GM18873 (cell line): ENCODE data around the gene ASPSCR1.
A peak's percentile ranks its signal among the peaks of the same experiment; 100 is the strongest.
"Not testable (repeated sequence)": the region's sequence is repeated elsewhere in the genome, so short reads cannot be mapped to it uniquely, and the experiment has no call there.

Experiments used
- ATAC-seq: cut with Tn5 transposase; IDR thresholded peaks from one replicate; pipeline ENCODE4 v1.9.1; 2021; ENCODE audit warnings: mild to moderate bottlenecking, moderate library complexity, moderate number of reproducible peaks; ENCODE audit not compliant: unreplicated experiment, low FRiP score

ASPSCR1 gene

GRCh38 chr17:82035488-82035887 is 58.1 kb downstream of the ASPSCR1 start:
- no peak for ATAC-seq

GRCh38 chr17:82035956-82036633 is 58.7 kb downstream of the ASPSCR1 start:
- no peak for ATAC-seq

GRCh38 chr17:82036634-82037091 is 59.2 kb downstream of the ASPSCR1 start:
- ATAC-seq = no peak

GRCh38 chr17:82037092-82037888 is 59.9 kb downstream of the ASPSCR1 start, which contains the start of gene DCXR:
Gene DCXR, minus strand, starts transcription at chr17:82037697. Its CDS starts 15 bp downstream, at chr17:82037682.
- ATAC-seq = peak; percentile 82

- no peak for ATAC-seq
Observed at GRCh38 chr17:82037889-82038195, 60.4 kb downstream of the ASPSCR1 start.

GRCh38 chr17:82038796-82039409 is 61.5 kb downstream of the ASPSCR1 start:
- not testable (repeated sequence) for ATAC-seq

- no peak for ATAC-seq
Observed at GRCh38 chr17:82039695-82040299, 62.4 kb downstream of the ASPSCR1 start.

GRCh38 chr17:82041144-82041814 is 63.9 kb downstream of the ASPSCR1 start:
- ATAC-seq = no peak

- no peak for ATAC-seq
Observed at GRCh38 chr17:82042649-82043048, 65.2 kb downstream of the ASPSCR1 start.

- ATAC-seq = no peak
Observed at GRCh38 chr17:82043507-82043906, 66.1 kb downstream of the ASPSCR1 start.

GRCh38 chr17:82045936-82046484 is 68.6 kb downstream of the ASPSCR1 start:
- ATAC-seq = no peak

- no peak for ATAC-seq
Observed at GRCh38 chr17:82046903-82047302, 69.5 kb downstream of the ASPSCR1 start.

- ATAC-seq = no peak
Observed at GRCh38 chr17:82047379-82047778, 70.0 kb downstream of the ASPSCR1 start.

GRCh38 chr17:82047914-82048570 is 70.6 kb downstream of the ASPSCR1 start:
- ATAC-seq = no peak

- ATAC-seq = no peak
Observed at GRCh38 chr17:82048571-82048971, 71.1 kb downstream of the ASPSCR1 start.

- ATAC-seq = no peak
Observed at GRCh38 chr17:82049106-82049505, 71.7 kb downstream of the ASPSCR1 start.

GRCh38 chr17:82049521-82049971 is 72.1 kb downstream of the ASPSCR1 start:
- ATAC-seq = no peak

GRCh38 chr17:82050152-82050760 is 72.8 kb downstream of the ASPSCR1 start:
- no peak for ATAC-seq
